GM19463 (cell line): Measurements from ENCODE around the gene HOXA3.
A peak's percentile ranks its signal among the peaks of the same experiment; 100 is the strongest.

Source experiments
- ATAC-seq: cut with Tn5 transposase; IDR thresholded peaks from one replicate; pipeline ENCODE4 v1.9.1; 2021; ENCODE audit warnings: mild to moderate bottlenecking, moderate library complexity; ENCODE audit not compliant: unreplicated experiment

HOXA3 gene

DNA sequence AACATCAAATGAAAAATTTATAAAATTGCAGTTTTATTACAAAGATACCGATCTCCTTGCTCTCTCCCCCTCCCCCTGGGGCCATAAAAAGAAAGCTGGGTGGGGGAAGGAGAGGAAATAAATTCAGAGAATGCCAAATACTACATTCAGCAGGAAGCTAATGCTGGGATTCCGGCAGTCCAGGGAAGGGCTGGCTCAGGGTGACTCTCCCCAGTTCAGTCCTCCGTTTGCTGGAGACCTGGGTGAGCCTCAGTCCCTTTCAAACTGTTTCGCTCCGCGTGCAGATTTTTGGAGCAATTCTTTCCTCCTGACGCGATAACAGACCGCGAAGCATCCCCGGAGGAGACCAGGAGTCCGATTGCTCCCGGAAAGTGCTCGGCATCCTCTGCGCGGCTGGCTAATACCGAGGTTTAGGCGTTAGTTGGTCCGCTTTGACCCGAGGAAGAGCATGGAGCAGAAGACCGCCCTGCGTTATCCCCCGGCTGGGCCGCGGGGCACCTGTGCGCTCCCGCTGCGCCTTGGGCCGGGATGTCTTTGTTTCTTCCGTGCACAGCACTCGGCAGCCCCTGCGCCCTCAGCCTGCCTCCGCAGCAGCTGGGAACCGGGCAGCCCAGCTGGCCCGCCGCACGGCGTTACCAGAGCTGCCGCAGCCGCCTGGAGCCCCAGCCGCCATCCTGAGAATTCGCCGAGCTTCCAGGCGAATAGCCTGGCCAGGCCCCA lies 46.0 kb downstream of the HOXA3 start:
- no peak for ATAC-seq

- no peak for ATAC-seq
Observed at GRCh38 chr7:27105301-27106031, 46.9 kb downstream of the HOXA3 start.

- no peak for ATAC-seq
Observed at GRCh38 chr7:27104341-27105058, 47.9 kb downstream of the HOXA3 start.

- ATAC-seq: no peak
Observed at GRCh38 chr7:27103489-27104226, 48.7 kb downstream of the HOXA3 start.

GRCh38 chr7:27102581-27103442 lies 49.6 kb downstream of the HOXA3 start, which contains the start of gene HOXA2:
Gene HOXA2 (minus strand): TSS chr7:27102683. CDS start chr7:27102500, 183 bp downstream.
- no peak for ATAC-seq

GRCh38 chr7:27101957-27102580 lies 50.3 kb downstream of the HOXA3 start:
- ATAC-seq: no peak

GRCh38 chr7:27101171-27101956 lies 51.0 kb downstream of the HOXA3 start:
- no peak for ATAC-seq

GRCh38 chr7:27100694-27101170 lies 51.7 kb downstream of the HOXA3 start:
- ATAC-seq: no peak

DNA sequence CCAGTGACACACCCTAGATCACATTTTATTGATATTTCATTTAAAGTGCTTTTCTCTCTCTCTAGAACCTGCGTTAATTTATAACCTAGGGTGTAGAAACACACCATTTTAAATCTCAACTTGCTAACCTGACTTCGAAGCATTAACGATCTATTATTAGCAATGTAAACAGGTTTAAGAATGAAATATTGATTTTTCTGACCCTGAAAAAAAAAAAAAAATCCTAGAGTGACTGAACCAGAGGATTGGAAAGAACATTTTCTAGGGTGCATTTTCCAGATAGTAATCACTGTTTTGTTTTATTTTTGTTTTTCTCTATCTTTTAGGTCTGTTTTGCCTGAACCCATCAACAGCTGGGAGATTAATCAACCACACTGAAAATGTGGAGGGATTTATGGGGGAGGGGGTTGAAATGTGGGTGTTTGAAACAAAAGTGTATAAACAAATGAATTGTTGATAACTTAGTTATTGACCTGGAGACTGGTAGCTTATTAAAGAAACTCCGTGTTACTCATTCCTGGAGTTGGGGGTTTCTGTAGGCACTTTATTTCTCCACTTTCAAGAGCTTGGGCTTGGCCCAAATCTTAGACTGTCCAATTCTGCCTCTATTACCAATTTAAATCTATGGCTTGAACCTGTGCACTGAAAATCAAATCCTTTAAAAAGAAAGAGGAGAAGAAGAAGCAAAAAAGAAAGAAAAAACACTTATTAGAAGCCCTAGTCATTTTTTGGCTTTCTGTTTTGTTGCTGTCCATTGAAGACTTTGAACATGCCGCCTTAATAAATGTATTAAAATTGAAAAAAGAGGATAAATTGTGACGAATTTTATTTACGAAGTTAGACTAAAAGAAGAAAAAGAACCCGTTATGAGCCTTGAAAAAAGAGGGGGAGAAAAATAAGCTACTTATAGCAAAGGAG lies 52.7 kb downstream of the HOXA3 start:
- no peak for ATAC-seq

DNA sequence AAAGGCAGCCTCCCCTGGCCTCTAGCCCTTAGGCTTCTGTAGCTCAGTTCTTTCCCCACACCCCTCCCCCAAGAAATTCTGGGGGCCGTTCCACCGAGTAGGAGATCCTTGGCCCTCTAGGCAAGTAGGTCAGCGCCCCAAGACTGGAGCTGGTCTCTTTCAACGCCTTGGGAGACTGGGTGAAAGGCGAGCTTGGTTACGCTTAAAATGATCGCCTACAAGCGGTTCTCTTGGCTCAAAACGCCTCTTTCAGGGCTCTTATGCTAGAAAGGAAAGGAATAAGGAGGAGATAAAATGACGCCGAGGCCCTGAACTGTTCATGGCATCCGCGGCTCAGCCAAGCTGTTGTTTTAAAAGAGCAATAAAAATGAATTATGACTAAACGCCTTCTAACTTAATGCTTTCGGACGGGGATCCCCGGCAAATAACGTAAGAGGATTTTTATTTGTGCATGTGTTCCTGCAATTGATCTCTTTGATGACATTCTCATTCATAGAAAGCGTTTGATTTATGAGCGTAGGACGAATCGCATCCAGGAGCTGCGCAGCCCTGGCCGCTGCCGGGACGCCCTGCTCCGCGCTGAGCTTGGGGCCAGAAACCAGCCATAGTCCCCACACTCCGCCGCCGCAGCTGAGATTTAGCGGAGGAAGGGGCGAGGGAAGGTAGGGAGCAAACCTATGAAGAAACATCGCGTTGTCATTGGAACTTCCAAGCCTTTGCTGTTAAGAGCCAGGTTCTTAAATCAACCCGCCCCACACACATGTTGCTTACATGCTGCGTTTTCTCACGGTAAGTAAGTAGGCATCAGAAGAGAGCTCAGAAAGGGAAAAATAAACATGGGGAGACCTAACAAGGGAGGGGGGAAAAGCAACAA lies 53.6 kb downstream of the HOXA3 start:
- no peak for ATAC-seq

GRCh38 chr7:27097686-27098577 lies 54.5 kb downstream of the HOXA3 start:
- ATAC-seq: no peak

DNA sequence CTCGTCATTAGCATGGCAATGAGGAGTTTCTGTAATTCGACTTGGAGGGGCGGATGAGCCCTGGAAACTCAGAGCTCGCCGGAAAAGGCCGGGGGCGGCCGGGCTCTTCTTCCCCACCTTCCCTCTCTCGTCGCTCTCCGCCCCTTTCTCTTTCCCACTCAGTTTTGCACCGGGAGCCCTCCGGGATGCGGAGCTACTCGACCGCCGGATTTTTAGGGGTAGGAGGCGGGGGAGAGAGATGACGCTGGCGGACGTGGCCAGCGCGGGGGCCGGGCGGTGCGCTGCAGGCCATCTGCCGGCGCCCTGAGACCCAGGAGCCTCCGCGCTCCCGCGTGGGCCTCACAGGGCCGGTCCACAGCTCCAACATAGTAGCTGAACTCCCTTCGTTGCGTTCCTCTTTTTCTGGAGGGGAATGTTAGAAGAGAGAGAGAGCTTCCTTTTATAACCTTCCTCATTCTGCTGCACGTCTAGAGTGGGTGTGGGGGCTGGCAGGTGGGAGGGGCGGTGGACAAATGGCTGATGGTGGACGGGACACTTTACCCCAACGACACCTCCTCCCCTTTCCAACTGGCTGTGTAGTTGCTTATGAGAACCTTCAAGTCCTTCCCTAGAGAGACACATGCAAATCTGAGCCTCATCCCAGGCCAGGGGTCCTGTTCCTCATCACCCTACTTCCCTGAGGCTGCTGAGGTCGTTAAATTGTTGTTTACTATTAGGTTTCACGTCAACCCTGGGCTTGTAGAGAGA lies 55.4 kb downstream of the HOXA3 start:
- no peak for ATAC-seq

DNA sequence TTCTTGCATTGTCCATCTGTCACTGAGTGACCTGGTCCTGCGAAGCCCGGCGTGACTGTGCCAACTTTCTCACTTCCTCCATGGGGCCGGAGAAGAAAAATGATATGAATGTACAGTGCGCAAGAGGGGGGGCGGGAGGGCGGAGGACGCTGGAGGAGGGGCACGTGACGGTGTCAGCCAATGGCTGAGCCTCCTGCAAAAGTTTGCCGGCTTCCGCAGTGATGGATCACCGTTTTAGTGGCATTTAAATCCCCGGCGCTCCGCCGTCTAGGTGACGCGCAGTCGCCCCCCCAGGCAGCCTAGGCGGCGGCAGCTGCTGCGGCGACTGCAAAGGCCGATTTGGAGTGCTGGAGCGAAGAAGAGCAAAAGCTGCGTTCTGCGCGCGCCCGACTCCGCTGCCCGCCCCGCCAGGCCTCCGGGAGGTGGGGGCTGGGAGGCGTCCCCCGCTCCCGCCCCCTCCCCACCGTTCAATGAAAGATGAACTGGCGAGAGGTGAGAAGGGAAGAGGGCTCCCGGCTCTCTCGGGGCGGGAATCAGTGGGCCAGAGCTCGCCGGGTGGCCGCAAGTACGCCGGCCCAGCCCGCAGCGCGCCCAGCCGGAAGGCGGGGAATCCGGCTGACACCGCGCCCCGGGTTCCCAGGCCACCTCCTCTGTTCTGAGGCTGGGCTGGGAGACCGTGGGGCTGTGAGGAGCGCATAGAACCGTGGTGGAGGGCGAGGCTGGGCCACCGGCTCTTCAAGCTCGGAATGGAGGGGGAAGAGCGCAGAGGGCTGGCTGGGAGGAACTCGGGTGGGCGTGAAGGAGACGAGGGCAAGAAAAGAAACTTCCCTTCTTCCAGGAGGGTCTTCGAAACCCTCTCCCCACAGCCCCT lies 56.3 kb downstream of the HOXA3 start, which contains the start of gene HOXA1:
HOXA1 (minus strand) TSS at position 104 of the 871 bp plus-strand sequence; CDS start at position 16, 88 bp downstream.
- peak; percentile 83 for ATAC-seq
